Activated CD4-positive, alpha-beta T cell treated with anti-CD3 and anti-CD28 coated beads, Interleukin-2, amount 50 U/mL, for 1 hour (primary cell): ENCODE measurements around the gene COQ6.
"Not testable (repeated sequence)": the region's sequence is repeated elsewhere in the genome, so short reads cannot be mapped to it uniquely, and the experiment has no call there.

Experiments
- DNase-seq: peaks from one replicate; pipeline ENCODE4 v3.0.0-alpha.2; 2020

The COQ6 gene

GRCh38 chr14:73988656-73989055, 38.6 kb downstream of the COQ6 start:
- not testable (repeated sequence) for DNase-seq

GRCh38 chr14:73991092-73991491, 41.0 kb downstream of the COQ6 start:
- DNase-seq: no peak

GRCh38 chr14:73994926-73995325, 44.8 kb downstream of the COQ6 start:
- DNase-seq: not testable (repeated sequence)

- DNase-seq: no peak
Observed at GRCh38 chr14:73995977-73996378, 45.9 kb downstream of the COQ6 start.

- DNase-seq: no peak
Observed at GRCh38 chr14:73996731-73997107, 46.6 kb downstream of the COQ6 start.

- no peak for DNase-seq
Observed at GRCh38 chr14:73997108-73997943, 47.2 kb downstream of the COQ6 start.

GRCh38 chr14:73997944-73998447, 47.9 kb downstream of the COQ6 start:
- no peak for DNase-seq

- no peak for DNase-seq
Observed at GRCh38 chr14:73998726-73999125, 48.6 kb downstream of the COQ6 start.

GRCh38 chr14:74005664-74006063, 55.6 kb downstream of the COQ6 start:
- not testable (repeated sequence) for DNase-seq

- no peak for DNase-seq
Observed at GRCh38 chr14:74008843-74009499, 58.9 kb downstream of the COQ6 start.
